IMR-90 (cell line): Measurements from ENCODE around the gene IQSEC1. TPM values are rescaled to one million over a fixed set of nuclear protein-coding genes. Genes with fewer than 3 reads are reported as not detected.

ENCODE experiments used
- ATAC-seq: fragments of 200-7000 bp; cut with Tn5 transposase; 2 replicates; pipeline ENCODE4 v1.9.1; 2020; ENCODE audit warnings: low read depth, mild to moderate bottlenecking, moderate library complexity
- BruUV-seq: library from RNA; stranded (reverse); fragments of 400-500 nt; replicated peaks from 2 replicates; lab custom pipeline; 2021; lab: Mats Ljungman, UMichigan
- CTCF ChIA-PET: fragments of 300-600 bp; formaldehyde crosslinking; extraction: SDS; loops from one replicate; lab custom pipeline; 2021; ENCODE audit warnings: antibody characterized with exemption; lab: Yijun Ruan, JAX
- POLR2A ChIA-PET: fragments of 300-600 bp; sonication (Branson Sonifier 250); formaldehyde crosslinking; loops from one replicate; lab custom pipeline; 2022; ENCODE audit warnings: antibody characterized with exemption; ENCODE audit not compliant: unreplicated experiment; lab: Charles Lee
- DNase-seq: peaks from one replicate; pipeline ENCODE4 v3.0.0; 2013
- H2AFZ ChIP-seq: replicated peaks from 2 replicates; pipeline ENCODE3; 2013; ENCODE audit warnings: low read length, mild to moderate bottlenecking; ENCODE audit not compliant: poor library complexity
- H2AK5ac ChIP-seq: 2 replicates; pipeline ENCODE4 v1.6.1; 2013; ENCODE audit warnings: low read depth, low read length, inconsistent platforms
- H2AK9ac ChIP-seq: replicated peaks from 2 replicates; pipeline ENCODE3; 2013; ENCODE audit warnings: mild to moderate bottlenecking, low read depth, low read length, moderate library complexity; ENCODE audit not compliant: poor library complexity
- H2BK120ac ChIP-seq: 2 replicates; pipeline ENCODE4 v1.6.1; 2013; ENCODE audit warnings: low read depth, low read length, inconsistent platforms
- H2BK15ac ChIP-seq: 3 replicates; pipeline ENCODE4 v1.6.1; 2013; ENCODE audit warnings: low read depth, low read length, inconsistent platforms
- H2BK20ac ChIP-seq: 2 replicates; pipeline ENCODE4 v1.6.1; 2013; ENCODE audit warnings: low read depth, mild to moderate bottlenecking, inconsistent platforms, low read length, moderate library complexity
- H2BK5ac ChIP-seq: 2 replicates; pipeline ENCODE4 v1.6.1; 2013; ENCODE audit warnings: mild to moderate bottlenecking, low read depth, low read length, inconsistent platforms; ENCODE audit not compliant: poor library complexity, severe bottlenecking
- H3K14ac ChIP-seq: replicated peaks from 2 replicates; pipeline ENCODE4 v1.6.1; 2013; ENCODE audit warnings: low read depth, low read length, inconsistent platforms
- H3K18ac ChIP-seq: 2 replicates; pipeline ENCODE4 v1.6.1; 2013; ENCODE audit warnings: low read depth, low read length, control low read depth
- H3K23ac ChIP-seq: 2 replicates; pipeline ENCODE4 v1.6.1; 2013; ENCODE audit warnings: low read depth, low read length, inconsistent platforms
- H3K27ac ChIP-seq: 2 replicates; pipeline ENCODE4 v1.5.1; 2013; ENCODE audit warnings: mild to moderate bottlenecking, control low read depth, low read length; ENCODE audit not compliant: insufficient read depth
- H3K27me3 ChIP-seq: 2 replicates; pipeline ENCODE4 v1.6.1; 2013; ENCODE audit warnings: low read length; ENCODE audit not compliant: control insufficient read depth, insufficient read depth
- H3K36me3 ChIP-seq: 2 replicates; pipeline ENCODE4 v1.6.1; 2013; ENCODE audit warnings: low read length, mixed read lengths; ENCODE audit not compliant: control insufficient read depth, insufficient read depth
- H3K4ac ChIP-seq: 2 replicates; pipeline ENCODE4 v1.6.1; 2013; ENCODE audit warnings: low read depth, low read length, inconsistent platforms
- H3K4me1 ChIP-seq: 2 replicates; pipeline ENCODE4 v1.6.1; 2013; ENCODE audit warnings: low read length, mixed read lengths; ENCODE audit not compliant: control insufficient read depth, insufficient read depth
- H3K4me2 ChIP-seq: 2 replicates; pipeline ENCODE4 v1.6.1; 2013; ENCODE audit warnings: low read depth, mild to moderate bottlenecking, control low read depth, low read length, moderate library complexity
- H3K4me3 ChIP-seq: 2 replicates; pipeline ENCODE4 v1.5.1; 2013; ENCODE audit warnings: low read depth, mild to moderate bottlenecking, control low read depth, low read length, moderate library complexity; ENCODE audit not compliant: insufficient read depth
- H3K56ac ChIP-seq: 2 replicates; pipeline ENCODE4 v1.6.1; 2013; ENCODE audit warnings: low read length, inconsistent platforms; ENCODE audit not compliant: insufficient read depth; ENCODE audit errors: extremely low read depth
- H3K79me1 ChIP-seq, 2 experiments: 2 replicates each; pipeline ENCODE4 v1.6.1; 2013; ENCODE audit warnings: low read length in 2 of 2, inconsistent platforms in 1 of 2, low read depth in 1 of 2
- H3K9ac ChIP-seq: 2 replicates; pipeline ENCODE4 v1.6.1; 2013; ENCODE audit warnings: low read depth, low read length, control low read depth
- H3K9me1 ChIP-seq: 2 replicates; pipeline ENCODE4 v1.6.1; 2013; ENCODE audit warnings: low read length, inconsistent platforms; ENCODE audit not compliant: insufficient read depth
- H3K9me3 ChIP-seq: 2 replicates; pipeline ENCODE4 v1.6.1; 2013; ENCODE audit warnings: low read length; ENCODE audit not compliant: control insufficient read depth, insufficient read depth
- H4K20me1 ChIP-seq: 2 replicates; pipeline ENCODE4 v1.6.1; 2013; ENCODE audit warnings: low read length, inconsistent platforms; ENCODE audit not compliant: insufficient read depth
- H4K5ac ChIP-seq: 2 replicates; pipeline ENCODE4 v1.6.1; 2013; ENCODE audit warnings: mild to moderate bottlenecking, low read depth, low read length, control low read depth
- H4K8ac ChIP-seq, 2 experiments: 2 replicates each; pipeline ENCODE4 v1.6.1; 2013; ENCODE audit warnings: low read depth in 2 of 2, low read length in 2 of 2, control low read depth in 1 of 2, inconsistent platforms in 1 of 2
- H4K91ac ChIP-seq: 2 replicates; pipeline ENCODE4 v1.6.1; 2013; ENCODE audit warnings: low read depth, low read length, inconsistent platforms; ENCODE audit not compliant: insufficient read depth
- BHLHE40 ChIP-seq: fragments of 150-350 bp; IDR thresholded peaks from 2 replicates; pipeline ENCODE4 v1.6.1; 2016; ENCODE audit warnings: mild to moderate bottlenecking, low read depth, low read length
- FOS ChIP-seq: fragments of 150-350 bp; IDR thresholded peaks from 2 replicates; pipeline ENCODE4 v1.6.1; 2016; ENCODE audit warnings: low read depth, low read length
- MAFK ChIP-seq: IDR thresholded peaks from 2 replicates; pipeline ENCODE4 v1.6.1; 2012; ENCODE audit warnings: low read depth, low read length, improper control_type of control experiment
- MXI1 ChIP-seq: IDR thresholded peaks from 2 replicates; pipeline ENCODE4 v1.6.1; 2012; ENCODE audit warnings: low read depth, mild to moderate bottlenecking, low read length, moderate library complexity, borderline replicate concordance
- RAD21 ChIP-seq: IDR thresholded peaks from 2 replicates; pipeline ENCODE4 v1.6.1; 2012; ENCODE audit warnings: low read length, improper control_type of control experiment
- RCOR1 ChIP-seq: IDR thresholded peaks from 2 replicates; pipeline ENCODE4 v1.6.1; 2012; ENCODE audit warnings: mild to moderate bottlenecking, low read length, improper control_type of control experiment; ENCODE audit not compliant: insufficient replicate concordance
- WGBS, 2 experiments: methylation state at CpG; one replicate each; pipeline versions ENCODE4 v1.1.5 to v1.1.7; 2013; ENCODE audit warnings: missing lambda C conversion rate in 2 of 2; ENCODE audit not compliant: insufficient read length in 1 of 2; ENCODE audit errors: extremely low coverage in 2 of 2; 5-methylcytosine and 5-hydroxymethylcytosine counted together
- dilution Hi-C: fragments of 300-500 bp; cut with HindIII; formaldehyde crosslinking; loops from one replicate; pipeline ENCODE4 v1.14.3; 2018; ENCODE audit warnings: low sequenced_read_pairs; ENCODE audit not compliant: unreplicated experiment
- in situ Hi-C: fragments of 300-500 bp; cut with MboI; formaldehyde crosslinking; loops from 3 replicates; pipeline ENCODE4 v1.14.3; 2019; ENCODE audit warnings: low sequenced_read_pairs, inconsistent platforms, mixed read lengths
- intact Hi-C: fragments of 100-400 bp; cut with micrococcal nuclease; formaldehyde crosslinking; loops from 2 replicates; pipeline ENCODE4 v1.10.0; 2022
- polyA plus RNA-seq, 3 experiments: library from polyadenylated mRNA; depleted of rRNA; stranded (reverse); fragments of >200 nt; gene quantifications; 2 replicates each; pipeline ENCODE4 v1.2.3, GENCODE V29; 2012; ENCODE audit warnings: low replicate concordance in 1 of 3
- total RNA-seq: library from RNA; depleted of rRNA; stranded (reverse); fragments of >200 nt; gene quantifications from 2 replicates; pipeline ENCODE4 v1.2.3, GENCODE V29; 2012
- TF ChIP-seq, protein P1 (sequence below): fragments of 150-350 bp; IDR thresholded peaks from 2 replicates; pipeline ENCODE4 v1.6.1; 2017; ENCODE audit warnings: mild to moderate bottlenecking, antibody characterized with exemption, low read length, low read depth
- TF ChIP-seq, protein P2 (sequence below): conservative IDR thresholded peaks from 2 replicates; pipeline ENCODE4 v1.5.1; 2012; ENCODE audit warnings: mild to moderate bottlenecking, low read depth, low read length, improper control_type of control experiment

IQSEC1 gene
- total and polyA plus RNA-seq, 2 of the 4 experiments (the other 2 are of a cell fraction) = 5.9 to 11.9 TPM

DNA sequence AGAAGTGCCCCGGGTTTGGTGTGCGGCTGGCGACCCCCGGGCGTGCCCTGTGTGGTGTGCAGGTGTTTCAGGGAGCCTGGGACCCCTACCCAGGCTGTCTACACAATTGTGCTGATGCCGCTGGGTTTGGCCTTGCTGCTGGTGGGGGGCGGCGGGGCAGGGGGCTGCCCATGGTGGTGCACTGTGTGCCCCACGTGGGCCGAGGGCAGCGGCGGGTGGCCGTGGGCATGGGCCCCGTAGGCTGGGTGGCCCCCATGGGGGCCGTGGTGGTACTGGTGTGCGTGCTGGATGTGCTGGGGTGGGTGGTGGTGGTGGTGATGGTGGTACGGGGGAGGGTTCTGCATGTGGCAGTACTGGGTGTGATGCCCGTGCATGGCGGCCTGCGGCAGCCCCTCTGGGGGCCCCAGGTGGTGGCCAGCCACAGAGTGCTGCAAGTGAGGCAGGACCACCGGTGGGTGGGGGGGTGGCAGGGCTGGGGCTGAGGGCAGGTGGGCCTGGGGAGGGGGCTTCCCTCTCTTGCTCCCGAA, 172.3 kb downstream of the IQSEC1 start:
- Histone ChIP-seq H2AFZ (no peak overlapping the region), H3K18ac (no peak overlapping the region), H2BK20ac (no peak overlapping the region), H3K4ac (no peak overlapping the region), H2BK5ac (no peak overlapping the region), H2BK15ac (no peak overlapping the region), H3K56ac (no peak overlapping the region), H3K27ac (no peak overlapping the region), H3K9me3 (no peaks in the 10 kb centered on the region), H3K4me1 (no peaks in the 10 kb centered on the region), H4K8ac (no peak overlapping the region), H2BK120ac (no peak overlapping the region), H2AK9ac (no peak overlapping the region), H3K23ac (no peak overlapping the region), H4K20me1 (no peaks in the 10 kb centered on the region), H4K5ac (no peak overlapping the region), H2AK5ac (no peak overlapping the region), H3K36me3 (peaks cover 42% of the 10 kb centered on the region), H3K4me2 (no peak overlapping the region), H3K9ac (no peak overlapping the region), H3K4me3 (no peak overlapping the region), H3K14ac (no peak overlapping the region), H3K79me1 (no peaks in the 10 kb centered on the region), H3K27me3 (no peaks in the 10 kb centered on the region), H4K91ac (no peak overlapping the region), H3K9me1 (no peaks in the 10 kb centered on the region)
- in situ Hi-C loops = no loop called here
- no TSS peak for BruUV-seq
- ChIA-PET CTCF (interaction anchor here (0.6 kb wide), 1 partner anchor 142 kb away, joined by 3 read pairs; no protein-coding TSS in a partner anchor), POLR2A (no interaction called here)
- WGBS, 2 experiments = 100% methylated on average over 3 of the region's 22 CpGs; no CpG with 5 or more reads in 1 of the 2 experiments
- DNase-seq = no peak
- no peak for ATAC-seq
- dilution Hi-C loops = no loop called here
- TF ChIP-seq MXI1 (no peak), MAFK (no peak), RCOR1 (no peak), BHLHE40 (no peak), FOS (no peak), RAD21 (no peak)
- TF ChIP-seq, protein P1, sequence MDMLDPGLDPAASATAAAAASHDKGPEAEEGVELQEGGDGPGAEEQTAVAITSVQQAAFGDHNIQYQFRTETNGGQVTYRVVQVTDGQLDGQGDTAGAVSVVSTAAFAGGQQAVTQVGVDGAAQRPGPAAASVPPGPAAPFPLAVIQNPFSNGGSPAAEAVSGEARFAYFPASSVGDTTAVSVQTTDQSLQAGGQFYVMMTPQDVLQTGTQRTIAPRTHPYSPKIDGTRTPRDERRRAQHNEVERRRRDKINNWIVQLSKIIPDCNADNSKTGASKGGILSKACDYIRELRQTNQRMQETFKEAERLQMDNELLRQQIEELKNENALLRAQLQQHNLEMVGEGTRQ = no peak
- TF ChIP-seq, protein P2, sequence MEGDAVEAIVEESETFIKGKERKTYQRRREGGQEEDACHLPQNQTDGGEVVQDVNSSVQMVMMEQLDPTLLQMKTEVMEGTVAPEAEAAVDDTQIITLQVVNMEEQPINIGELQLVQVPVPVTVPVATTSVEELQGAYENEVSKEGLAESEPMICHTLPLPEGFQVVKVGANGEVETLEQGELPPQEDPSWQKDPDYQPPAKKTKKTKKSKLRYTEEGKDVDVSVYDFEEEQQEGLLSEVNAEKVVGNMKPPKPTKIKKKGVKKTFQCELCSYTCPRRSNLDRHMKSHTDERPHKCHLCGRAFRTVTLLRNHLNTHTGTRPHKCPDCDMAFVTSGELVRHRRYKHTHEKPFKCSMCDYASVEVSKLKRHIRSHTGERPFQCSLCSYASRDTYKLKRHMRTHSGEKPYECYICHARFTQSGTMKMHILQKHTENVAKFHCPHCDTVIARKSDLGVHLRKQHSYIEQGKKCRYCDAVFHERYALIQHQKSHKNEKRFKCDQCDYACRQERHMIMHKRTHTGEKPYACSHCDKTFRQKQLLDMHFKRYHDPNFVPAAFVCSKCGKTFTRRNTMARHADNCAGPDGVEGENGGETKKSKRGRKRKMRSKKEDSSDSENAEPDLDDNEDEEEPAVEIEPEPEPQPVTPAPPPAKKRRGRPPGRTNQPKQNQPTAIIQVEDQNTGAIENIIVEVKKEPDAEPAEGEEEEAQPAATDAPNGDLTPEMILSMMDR = no peak
- intact Hi-C loops = no loop called here
